T-helper 1 cell treated with Interleukin-12 subunit alpha and Interleukin-12 subunit beta and Interleukin-4 antibody, amounts not matched to agents 30 μg/mL and 1 μg/mL, for 36 hours (primary cell): Measurements from ENCODE around the gene FAM163B.

Source experiments
- H3K27ac Mint-ChIP-seq: one replicate; pipeline ENCODE4 v1.8.0; 2021; ENCODE audit warnings: mild to moderate bottlenecking, mixed read lengths
- H3K27me3 Mint-ChIP-seq: one replicate; pipeline ENCODE4 v1.8.0; 2021; ENCODE audit warnings: low read depth, mixed read lengths
- H3K36me3 Mint-ChIP-seq: one replicate; pipeline ENCODE4 v1.8.0; 2021; ENCODE audit warnings: low read depth, mixed read lengths
- H3K4me1 Mint-ChIP-seq: one replicate; pipeline ENCODE4 v1.8.0; 2021; ENCODE audit warnings: low read depth, mixed read lengths
- H3K4me3 Mint-ChIP-seq: one replicate; pipeline ENCODE4 v1.8.0; 2021; ENCODE audit warnings: mild to moderate bottlenecking, moderate library complexity, mixed read lengths
- H3K9me3 Mint-ChIP-seq: one replicate; pipeline ENCODE4 v1.8.0; 2021; ENCODE audit warnings: mixed read lengths

FAM163B gene

DNA sequence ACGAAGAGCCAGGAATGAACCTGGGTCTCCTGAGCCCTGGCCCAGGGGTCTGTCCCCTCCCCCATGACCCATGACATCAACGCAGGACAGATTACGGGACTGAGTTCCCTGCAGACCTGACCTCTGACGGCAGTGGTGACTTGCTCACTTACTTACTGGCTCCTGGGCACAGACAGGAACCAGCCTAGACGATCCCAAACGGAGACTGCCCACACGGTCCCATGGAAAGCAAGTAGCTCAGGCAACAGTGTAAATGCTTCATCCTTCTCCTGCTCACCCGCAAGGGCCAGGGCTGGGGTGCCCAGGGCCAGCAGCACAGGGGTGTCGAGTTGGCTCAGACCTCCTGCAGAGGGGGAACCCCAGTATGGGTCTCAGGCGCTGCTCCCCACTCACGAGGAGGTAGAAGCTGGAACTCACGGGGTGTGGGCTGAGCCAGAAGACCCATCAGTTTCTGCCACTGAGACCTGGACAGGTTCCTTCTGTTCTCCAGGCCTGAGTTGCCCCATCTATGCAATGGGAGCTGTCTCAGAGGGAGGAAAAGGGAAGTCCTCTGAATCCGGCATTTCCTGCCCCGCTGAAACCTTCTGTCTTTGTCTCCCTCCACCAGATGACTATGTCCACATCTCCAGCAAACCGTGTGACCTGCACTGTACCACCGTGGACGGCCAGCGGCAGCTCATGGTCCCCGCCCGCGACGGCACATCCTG lies 69.0 kb downstream of the FAM163B start:
- H3K4me3 Mint-ChIP-seq = no peak overlapping the region
- no peaks in the 10 kb centered on the region for H3K9me3 Mint-ChIP-seq
- H3K36me3 Mint-ChIP-seq = no peaks in the 10 kb centered on the region
- peaks cover 3% of the 10 kb centered on the region for H3K27me3 Mint-ChIP-seq
- no peaks in the 10 kb centered on the region for H3K4me1 Mint-ChIP-seq
- H3K27ac Mint-ChIP-seq = no peak overlapping the region

DNA sequence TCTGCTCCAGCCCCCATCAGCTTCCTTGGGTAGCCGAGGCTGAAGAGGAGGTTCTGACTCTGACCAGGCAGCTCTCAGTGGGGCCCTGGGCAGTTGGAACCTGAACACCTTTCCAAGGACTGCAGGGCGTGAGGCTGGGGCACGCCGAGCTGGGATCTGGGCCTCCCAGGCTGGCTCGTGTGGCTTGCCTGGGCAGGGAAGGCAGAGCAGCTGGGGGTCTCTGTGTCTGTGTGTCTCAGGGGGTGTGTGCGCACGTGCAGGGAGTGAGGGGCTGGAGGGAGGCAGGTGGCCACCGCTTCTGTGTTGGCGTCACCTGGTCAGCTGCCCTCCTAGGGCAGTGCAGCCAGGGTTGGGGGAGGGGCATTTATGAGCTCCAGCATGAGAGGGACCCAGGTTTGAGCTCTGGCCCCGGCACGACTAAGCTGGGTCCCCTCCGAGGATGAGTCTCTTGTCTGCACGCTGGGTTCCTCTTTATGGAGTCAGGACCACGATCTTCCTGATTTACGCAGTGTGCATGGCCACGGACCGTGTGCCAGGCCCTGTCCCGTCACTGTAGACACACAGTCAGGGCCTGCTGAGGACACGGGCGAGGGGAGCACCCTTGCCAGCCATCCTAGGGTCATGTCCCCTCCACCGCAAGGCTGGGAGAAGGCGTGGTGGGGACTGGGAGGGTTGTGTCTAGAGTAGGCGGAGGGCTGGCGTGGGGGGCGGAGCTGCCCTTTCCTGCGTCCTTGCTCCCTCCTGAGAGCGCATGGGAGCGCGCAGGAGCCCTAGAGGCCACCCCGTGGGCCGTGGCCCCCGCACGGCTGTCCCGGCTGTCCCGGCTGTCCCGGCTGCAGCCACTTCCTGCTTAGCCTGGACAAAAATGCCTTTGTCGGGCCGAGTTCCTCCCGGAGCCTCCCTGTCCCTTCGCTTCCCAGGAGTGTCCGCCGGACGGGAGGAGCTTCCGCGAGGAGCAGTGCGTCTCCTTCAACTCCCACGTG lies 70.0 kb downstream of the FAM163B start:
- H3K27me3 Mint-ChIP-seq = peaks cover 3% of the 10 kb centered on the region
- no peak overlapping the region for H3K27ac Mint-ChIP-seq
- H3K36me3 Mint-ChIP-seq = no peaks in the 10 kb centered on the region
- no peak overlapping the region for H3K4me3 Mint-ChIP-seq
- H3K4me1 Mint-ChIP-seq = no peaks in the 10 kb centered on the region
- no peaks in the 10 kb centered on the region for H3K9me3 Mint-ChIP-seq

DNA sequence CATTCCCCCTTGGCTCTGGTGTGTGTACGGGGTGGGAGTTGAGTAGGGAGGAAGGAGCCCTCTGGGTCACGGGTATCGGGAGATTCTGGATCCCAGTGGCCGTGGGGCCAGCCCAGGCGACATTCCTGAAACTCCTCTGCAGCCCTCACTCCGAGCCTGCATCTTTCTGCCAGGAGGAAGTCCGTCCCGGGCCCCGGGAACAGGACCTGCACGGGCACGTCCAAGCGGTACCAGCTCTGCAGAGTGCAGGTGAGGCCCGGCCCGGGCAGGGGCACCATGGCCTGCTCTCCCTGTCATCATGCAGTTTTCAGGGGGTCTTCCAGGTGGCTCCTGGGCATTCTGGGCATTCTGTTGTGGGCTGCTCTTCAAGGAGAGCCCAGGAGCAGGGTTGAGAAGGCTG lies 71.0 kb downstream of the FAM163B start:
- Mint-ChIP-seq H3K4me3 (no peak overlapping the region), H3K27me3 (peaks cover 8% of the 10 kb centered on the region), H3K9me3 (no peaks in the 10 kb centered on the region), H3K4me1 (no peaks in the 10 kb centered on the region), H3K27ac (no peak overlapping the region), H3K36me3 (no peaks in the 10 kb centered on the region)

DNA sequence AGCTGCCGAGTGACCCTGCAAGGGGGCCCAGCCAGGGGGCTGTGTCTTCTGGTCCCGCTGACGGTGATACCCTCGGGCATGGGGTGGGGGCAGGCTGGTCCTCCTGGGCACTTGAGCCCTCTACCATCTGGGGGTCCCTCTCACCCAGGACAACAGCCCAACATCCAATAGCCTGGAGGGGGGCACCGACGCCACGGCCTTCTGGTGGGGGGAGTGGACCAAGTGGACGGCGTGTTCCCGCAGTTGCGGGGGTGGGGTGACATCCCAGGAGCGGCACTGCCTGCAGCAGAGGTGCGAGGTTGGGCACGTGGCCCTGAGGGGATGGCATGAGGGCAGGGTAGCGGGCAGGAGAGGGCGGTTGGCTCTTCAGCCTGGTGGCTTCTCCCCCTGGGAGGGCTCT lies 71.9 kb downstream of the FAM163B start:
- no peak overlapping the region for H3K4me3 Mint-ChIP-seq
- no peak overlapping the region for H3K27ac Mint-ChIP-seq
- H3K9me3 Mint-ChIP-seq = no peaks in the 10 kb centered on the region
- H3K36me3 Mint-ChIP-seq = no peaks in the 10 kb centered on the region
- peaks cover 13% of the 10 kb centered on the region for H3K27me3 Mint-ChIP-seq
- H3K4me1 Mint-ChIP-seq = no peaks in the 10 kb centered on the region

DNA sequence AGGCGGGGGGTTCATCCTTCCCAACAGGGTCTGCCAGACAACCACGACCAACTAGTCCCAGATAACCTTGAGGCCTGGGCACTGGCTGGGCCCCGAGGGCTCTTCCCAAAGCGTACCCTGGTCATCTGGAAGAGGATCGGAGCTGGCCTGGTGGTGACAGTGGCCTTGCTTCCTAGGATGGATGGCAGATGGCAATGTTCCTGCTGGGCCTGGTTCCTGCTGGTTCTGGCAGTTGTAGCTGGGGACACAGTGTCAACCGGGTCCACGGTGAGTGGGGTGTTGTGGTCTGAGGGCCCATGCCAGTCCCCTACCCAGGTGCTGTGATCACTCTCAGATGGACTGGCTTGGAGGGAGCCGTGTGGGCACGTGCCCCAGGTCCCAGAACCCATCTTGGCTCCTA lies 72.7 kb downstream of the FAM163B start:
- Mint-ChIP-seq H3K4me1 (no peaks in the 10 kb centered on the region), H3K27ac (no peak overlapping the region), H3K9me3 (no peaks in the 10 kb centered on the region), H3K4me3 (no peak overlapping the region), H3K27me3 (peaks cover 13% of the 10 kb centered on the region), H3K36me3 (no peaks in the 10 kb centered on the region)

DNA sequence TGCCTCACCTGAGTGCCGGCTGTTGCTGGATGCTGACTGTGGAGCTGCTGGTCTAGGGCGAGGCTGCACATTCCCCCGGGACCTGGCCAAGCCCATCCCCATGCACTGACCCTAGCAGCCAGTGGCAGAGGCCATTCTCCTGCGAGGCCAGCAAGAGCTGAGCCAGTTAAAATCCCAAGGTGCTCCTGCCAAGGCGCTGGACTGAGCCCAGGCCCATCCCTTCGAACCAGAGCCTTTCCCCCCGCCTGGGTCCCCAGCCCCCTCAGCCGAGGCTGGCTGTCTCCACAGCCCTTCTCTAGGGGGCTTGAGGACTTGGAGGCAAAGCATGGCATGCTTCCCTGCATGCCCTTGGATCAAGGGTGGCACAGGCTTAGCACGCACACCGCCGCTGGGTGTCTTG lies 73.1 kb downstream of the FAM163B start:
- no peaks in the 10 kb centered on the region for H3K9me3 Mint-ChIP-seq
- no peaks in the 10 kb centered on the region for H3K36me3 Mint-ChIP-seq
- H3K4me3 Mint-ChIP-seq = no peak overlapping the region
- H3K4me1 Mint-ChIP-seq = no peaks in the 10 kb centered on the region
- H3K27me3 Mint-ChIP-seq = peaks cover 13% of the 10 kb centered on the region
- H3K27ac Mint-ChIP-seq = no peak overlapping the region

DNA sequence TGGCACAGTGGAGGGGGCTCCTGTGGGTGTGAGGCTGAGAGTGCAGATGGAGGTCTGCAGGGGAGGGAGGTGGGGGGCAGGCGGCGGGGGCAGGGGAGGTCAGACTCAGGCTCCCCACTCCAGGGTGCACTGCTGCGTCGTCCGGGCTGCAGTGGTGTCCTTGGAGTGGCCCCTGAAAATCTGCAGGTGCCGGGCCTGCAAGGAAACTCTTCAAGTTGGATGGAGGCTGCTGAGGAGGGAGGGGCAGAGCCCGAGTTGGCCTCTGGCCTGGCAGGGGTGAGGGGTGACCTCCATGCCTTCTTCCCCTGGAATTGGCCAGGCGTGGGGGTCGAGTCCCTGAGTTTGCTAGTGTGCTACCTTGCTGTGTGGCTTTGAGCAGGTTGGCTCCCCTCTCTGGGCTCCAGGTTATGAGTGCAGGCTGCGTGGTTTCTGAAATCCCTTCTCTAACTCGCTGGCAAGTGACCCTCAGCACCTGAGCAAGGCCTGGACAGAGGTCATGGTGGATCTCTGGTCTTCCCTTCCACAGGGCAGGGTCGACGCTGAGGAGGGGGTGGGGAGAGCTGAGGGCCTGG lies 73.8 kb downstream of the FAM163B start:
- Mint-ChIP-seq H3K4me3 (no peak overlapping the region), H3K27me3 (peaks cover 13% of the 10 kb centered on the region), H3K36me3 (no peaks in the 10 kb centered on the region), H3K27ac (no peak overlapping the region), H3K9me3 (no peaks in the 10 kb centered on the region), H3K4me1 (no peaks in the 10 kb centered on the region)

DNA sequence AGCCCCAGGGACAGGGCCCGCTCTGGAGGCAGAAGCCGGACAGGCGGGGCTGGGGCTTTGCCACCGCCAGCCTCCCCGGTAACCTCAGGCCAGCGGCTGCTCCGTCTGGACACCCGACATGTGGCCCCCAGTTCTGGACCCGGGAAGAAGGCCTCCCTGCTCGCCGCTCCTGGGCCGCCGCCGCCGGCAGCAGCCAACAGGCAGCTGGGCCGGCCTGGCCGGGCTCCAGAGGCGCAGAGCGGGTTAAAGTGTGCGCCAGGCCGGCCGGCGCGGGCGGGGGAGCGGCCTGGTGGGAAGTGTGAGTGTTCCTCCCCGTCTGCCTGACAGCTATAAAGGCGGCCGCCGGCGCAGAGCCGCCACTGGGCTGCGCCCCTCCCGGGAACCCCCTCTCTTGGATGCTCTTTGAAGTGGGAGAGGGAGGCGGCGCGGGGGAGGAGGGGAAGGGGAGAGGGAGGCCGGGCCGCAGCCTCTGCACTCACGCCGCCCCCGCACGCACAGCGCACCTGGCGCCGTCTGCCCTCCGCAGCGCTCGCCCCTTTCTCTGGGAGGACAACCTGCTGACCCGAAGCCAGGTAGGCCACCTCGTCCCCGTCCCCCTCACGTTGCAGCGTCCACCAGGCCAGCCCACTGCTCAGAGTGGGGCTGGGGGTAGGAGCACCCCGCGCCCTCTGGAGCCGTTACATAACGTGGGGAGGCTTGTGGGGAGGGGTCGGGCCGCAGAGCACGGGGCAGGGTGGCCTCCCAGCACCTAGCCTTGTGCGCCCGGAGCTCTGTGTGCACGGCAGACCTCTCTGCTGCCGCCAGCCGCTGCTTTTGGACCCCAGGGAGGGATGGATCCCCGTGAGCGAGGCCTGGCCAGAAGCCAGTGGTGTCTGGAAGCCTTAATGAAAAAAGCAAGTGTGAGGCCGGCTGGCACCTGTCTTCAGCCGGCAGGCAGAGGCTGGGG lies 74.6 kb downstream of the FAM163B start, which contains the start of gene ADAMTSL2:
ADAMTSL2 (plus strand) TSS at position 359 of the 946 bp plus-strand sequence. CDS start 2,009 bp downstream, outside the sequence.
- Mint-ChIP-seq H3K27ac (no peak within 1 kb of the TSS), H3K9me3 (no peaks in the 10 kb centered on the region), H3K36me3 (no peaks in the 10 kb centered on the region), H3K4me1 (no peaks in the 10 kb centered on the region), H3K4me3 (no peak within 1 kb of the TSS), H3K27me3 (peaks cover 13% of the 10 kb centered on the region)

DNA sequence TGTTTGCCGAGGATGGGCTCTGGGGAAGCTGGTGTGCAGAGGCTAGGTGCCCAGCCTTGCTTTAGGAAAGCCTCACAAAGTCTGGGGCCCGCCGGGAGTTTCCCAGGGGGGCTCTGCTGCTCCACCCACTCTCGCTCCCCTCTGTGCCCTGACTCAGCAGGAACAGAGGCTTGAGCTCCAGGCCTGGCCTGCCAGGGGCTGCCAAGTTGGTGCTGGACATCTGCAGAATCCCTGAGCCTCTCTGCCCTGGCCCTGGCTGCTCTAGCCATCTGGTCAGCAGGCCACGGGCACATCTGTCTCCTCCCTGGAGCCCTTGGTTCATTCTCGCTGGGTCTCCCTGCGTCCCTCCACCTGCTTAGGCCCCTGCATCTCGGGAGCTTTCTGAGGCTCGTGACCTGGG lies 75.3 kb downstream of the FAM163B start:
- H3K27ac Mint-ChIP-seq = no peak overlapping the region

DNA sequence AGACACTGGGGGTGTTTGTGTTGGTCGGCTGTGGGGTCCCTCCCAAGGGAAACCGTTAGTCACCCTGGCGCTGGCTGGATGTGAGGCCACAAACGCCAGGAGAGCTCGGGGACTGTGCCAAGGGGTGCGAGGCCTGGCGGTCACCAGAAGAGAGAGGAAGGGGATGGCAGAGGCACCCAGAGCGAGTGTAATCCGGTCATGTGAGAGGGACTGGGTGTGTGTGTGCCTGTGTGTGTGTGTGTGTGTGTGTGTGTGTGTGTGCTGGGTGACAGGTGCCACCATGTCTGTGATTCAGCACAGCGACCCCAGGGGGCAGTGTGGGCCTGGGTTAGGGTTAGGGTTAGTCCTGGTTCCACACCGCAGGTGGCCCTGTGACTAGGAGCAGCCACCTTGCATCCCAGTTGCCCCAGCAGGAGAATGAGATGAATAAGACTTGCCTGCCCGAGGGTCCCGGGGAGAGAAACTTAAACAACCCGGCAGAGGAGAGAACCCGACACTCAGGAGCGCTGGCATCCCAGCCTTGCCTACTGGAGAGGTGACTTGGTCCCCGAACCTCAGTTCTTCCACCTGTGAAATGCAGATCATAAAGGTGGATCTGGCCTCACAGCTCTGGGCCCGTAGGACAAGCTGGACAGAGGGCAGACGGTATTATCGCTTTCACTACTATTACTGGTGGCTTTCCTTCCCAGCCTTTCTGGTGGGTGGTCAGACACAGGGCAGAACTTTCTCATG lies 76.1 kb downstream of the FAM163B start:
- Mint-ChIP-seq H3K4me3 (no peak overlapping the region), H3K4me1 (no peaks in the 10 kb centered on the region), H3K27me3 (peaks cover 13% of the 10 kb centered on the region), H3K27ac (no peak overlapping the region), H3K9me3 (no peaks in the 10 kb centered on the region), H3K36me3 (no peaks in the 10 kb centered on the region)

More for the DNA sequence above, 75.3 kb downstream of the FAM163B start:
- no peaks in the 10 kb centered on the region for H3K36me3 Mint-ChIP-seq
- H3K4me3 Mint-ChIP-seq = no peak overlapping the region
- H3K27me3 Mint-ChIP-seq = peaks cover 13% of the 10 kb centered on the region
- H3K4me1 Mint-ChIP-seq = no peaks in the 10 kb centered on the region
- H3K9me3 Mint-ChIP-seq = no peaks in the 10 kb centered on the region

DNA sequence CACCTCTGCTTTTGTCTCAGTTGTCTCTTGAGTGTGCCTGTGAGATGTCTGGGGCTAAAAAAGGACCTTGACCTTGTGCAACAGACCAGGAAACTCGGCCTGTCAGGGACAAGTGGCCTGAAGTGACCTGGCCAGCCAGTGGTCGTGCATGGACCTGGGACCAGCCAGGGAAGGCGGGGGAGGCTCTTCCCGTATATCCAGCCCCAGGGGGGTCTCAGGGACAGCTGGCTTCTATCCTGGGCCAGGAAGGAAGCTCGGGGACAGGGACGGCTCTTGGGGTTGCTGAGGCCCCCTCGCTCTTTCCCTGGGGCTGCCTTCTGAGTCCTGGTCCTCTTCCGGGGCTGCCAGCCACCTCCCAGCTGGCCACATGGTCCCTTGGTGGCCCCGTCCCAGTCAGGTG lies 77.9 kb downstream of the FAM163B start:
- Mint-ChIP-seq H3K9me3 (no peaks in the 10 kb centered on the region), H3K27ac (no peak overlapping the region), H3K4me3 (no peak overlapping the region), H3K36me3 (no peaks in the 10 kb centered on the region), H3K4me1 (no peaks in the 10 kb centered on the region), H3K27me3 (peaks cover 13% of the 10 kb centered on the region)

DNA sequence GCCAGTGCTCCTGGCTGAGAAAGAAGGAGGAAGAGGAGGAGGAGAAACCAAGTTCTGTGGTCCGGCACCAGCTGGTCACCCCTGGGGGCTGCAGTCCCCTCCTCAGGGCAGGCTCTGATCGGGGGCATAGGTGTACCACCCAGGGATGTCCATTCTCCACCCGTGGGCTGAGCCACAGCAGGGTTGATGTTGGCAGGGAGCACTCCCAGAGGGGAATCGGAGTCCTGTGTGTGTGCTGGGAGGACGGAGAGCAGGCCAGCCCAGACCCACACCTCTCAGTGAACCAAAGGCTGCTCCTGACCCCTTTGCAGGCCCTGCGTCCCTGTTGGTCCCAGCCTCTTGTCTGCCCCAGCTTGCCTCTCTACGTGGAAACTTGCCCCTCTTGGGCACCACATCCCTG lies 79.3 kb downstream of the FAM163B start:
- H3K27me3 Mint-ChIP-seq = peaks cover 10% of the 10 kb centered on the region
- H3K27ac Mint-ChIP-seq = no peak overlapping the region
- no peaks in the 10 kb centered on the region for H3K4me1 Mint-ChIP-seq
- H3K36me3 Mint-ChIP-seq = no peaks in the 10 kb centered on the region
- no peak overlapping the region for H3K4me3 Mint-ChIP-seq
- no peaks in the 10 kb centered on the region for H3K9me3 Mint-ChIP-seq

DNA sequence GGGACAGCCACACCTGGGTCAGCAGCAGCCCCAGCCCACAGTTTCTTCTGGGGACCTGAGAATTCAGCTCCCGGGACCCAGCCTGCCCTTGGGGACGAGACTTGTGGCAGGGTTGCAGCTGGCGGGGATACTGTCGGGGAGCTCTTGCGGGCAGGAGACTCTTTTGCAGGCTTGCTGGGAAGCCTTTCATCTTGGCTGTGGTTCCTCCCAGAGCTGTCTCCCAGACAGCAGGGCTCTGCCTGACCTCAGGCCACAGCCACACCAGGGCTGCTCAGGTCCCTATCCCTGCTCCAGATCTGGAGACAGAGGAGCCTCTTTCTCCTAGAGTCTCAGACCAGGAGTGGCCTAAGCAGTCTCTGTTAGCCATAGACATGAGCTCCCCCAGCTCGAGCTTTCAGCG lies 79.7 kb downstream of the FAM163B start:
- Mint-ChIP-seq H3K4me1 (no peaks in the 10 kb centered on the region), H3K4me3 (no peak overlapping the region), H3K27ac (no peak overlapping the region), H3K27me3 (peaks cover 10% of the 10 kb centered on the region), H3K36me3 (no peaks in the 10 kb centered on the region), H3K9me3 (no peaks in the 10 kb centered on the region)
